IMR-90 (cell line): Measurements from ENCODE around the gene NRIP2. TPM values are rescaled to one million over a fixed set of nuclear protein-coding genes. Genes with fewer than 3 reads are reported as not detected.

Experiments used
- ATAC-seq: fragments of 200-7000 bp; cut with Tn5 transposase; 2 replicates; pipeline ENCODE4 v1.9.1; 2020; ENCODE audit warnings: low read depth, mild to moderate bottlenecking, moderate library complexity
- BruUV-seq: library from RNA; stranded (reverse); fragments of 400-500 nt; replicated peaks from 2 replicates; lab custom pipeline; 2021; lab: Mats Ljungman, UMichigan
- CTCF ChIA-PET: fragments of 300-600 bp; formaldehyde crosslinking; extraction: SDS; loops from one replicate; lab custom pipeline; 2021; ENCODE audit warnings: antibody characterized with exemption; lab: Yijun Ruan, JAX
- POLR2A ChIA-PET: fragments of 300-600 bp; sonication (Branson Sonifier 250); formaldehyde crosslinking; loops from one replicate; lab custom pipeline; 2022; ENCODE audit warnings: antibody characterized with exemption; ENCODE audit not compliant: unreplicated experiment; lab: Charles Lee
- DNase-seq: peaks from one replicate; pipeline ENCODE4 v3.0.0; 2013
- H2AFZ ChIP-seq: replicated peaks from 2 replicates; pipeline ENCODE3; 2013; ENCODE audit warnings: low read length, mild to moderate bottlenecking; ENCODE audit not compliant: poor library complexity
- H2AK5ac ChIP-seq: 2 replicates; pipeline ENCODE4 v1.6.1; 2013; ENCODE audit warnings: low read depth, low read length, inconsistent platforms
- H2AK9ac ChIP-seq: replicated peaks from 2 replicates; pipeline ENCODE3; 2013; ENCODE audit warnings: mild to moderate bottlenecking, low read depth, low read length, moderate library complexity; ENCODE audit not compliant: poor library complexity
- H2BK120ac ChIP-seq: 2 replicates; pipeline ENCODE4 v1.6.1; 2013; ENCODE audit warnings: low read depth, low read length, inconsistent platforms
- H2BK15ac ChIP-seq: 3 replicates; pipeline ENCODE4 v1.6.1; 2013; ENCODE audit warnings: low read depth, low read length, inconsistent platforms
- H2BK20ac ChIP-seq: 2 replicates; pipeline ENCODE4 v1.6.1; 2013; ENCODE audit warnings: low read depth, mild to moderate bottlenecking, inconsistent platforms, low read length, moderate library complexity
- H2BK5ac ChIP-seq: 2 replicates; pipeline ENCODE4 v1.6.1; 2013; ENCODE audit warnings: mild to moderate bottlenecking, low read depth, low read length, inconsistent platforms; ENCODE audit not compliant: poor library complexity, severe bottlenecking
- H3K14ac ChIP-seq: replicated peaks from 2 replicates; pipeline ENCODE4 v1.6.1; 2013; ENCODE audit warnings: low read depth, low read length, inconsistent platforms
- H3K18ac ChIP-seq: 2 replicates; pipeline ENCODE4 v1.6.1; 2013; ENCODE audit warnings: low read depth, low read length, control low read depth
- H3K23ac ChIP-seq: 2 replicates; pipeline ENCODE4 v1.6.1; 2013; ENCODE audit warnings: low read depth, low read length, inconsistent platforms
- H3K27ac ChIP-seq: 2 replicates; pipeline ENCODE4 v1.5.1; 2013; ENCODE audit warnings: mild to moderate bottlenecking, control low read depth, low read length; ENCODE audit not compliant: insufficient read depth
- H3K27me3 ChIP-seq: 2 replicates; pipeline ENCODE4 v1.6.1; 2013; ENCODE audit warnings: low read length; ENCODE audit not compliant: control insufficient read depth, insufficient read depth
- H3K36me3 ChIP-seq: 2 replicates; pipeline ENCODE4 v1.6.1; 2013; ENCODE audit warnings: low read length, mixed read lengths; ENCODE audit not compliant: control insufficient read depth, insufficient read depth
- H3K4ac ChIP-seq: 2 replicates; pipeline ENCODE4 v1.6.1; 2013; ENCODE audit warnings: low read depth, low read length, inconsistent platforms
- H3K4me1 ChIP-seq: 2 replicates; pipeline ENCODE4 v1.6.1; 2013; ENCODE audit warnings: low read length, mixed read lengths; ENCODE audit not compliant: control insufficient read depth, insufficient read depth
- H3K4me2 ChIP-seq: 2 replicates; pipeline ENCODE4 v1.6.1; 2013; ENCODE audit warnings: low read depth, mild to moderate bottlenecking, control low read depth, low read length, moderate library complexity
- H3K4me3 ChIP-seq: 2 replicates; pipeline ENCODE4 v1.5.1; 2013; ENCODE audit warnings: low read depth, mild to moderate bottlenecking, control low read depth, low read length, moderate library complexity; ENCODE audit not compliant: insufficient read depth
- H3K56ac ChIP-seq: 2 replicates; pipeline ENCODE4 v1.6.1; 2013; ENCODE audit warnings: low read length, inconsistent platforms; ENCODE audit not compliant: insufficient read depth; ENCODE audit errors: extremely low read depth
- H3K79me1 ChIP-seq, 2 experiments: 2 replicates each; pipeline ENCODE4 v1.6.1; 2013; ENCODE audit warnings: low read length in 2 of 2, inconsistent platforms in 1 of 2, low read depth in 1 of 2
- H3K9ac ChIP-seq: 2 replicates; pipeline ENCODE4 v1.6.1; 2013; ENCODE audit warnings: low read depth, low read length, control low read depth
- H3K9me1 ChIP-seq: 2 replicates; pipeline ENCODE4 v1.6.1; 2013; ENCODE audit warnings: low read length, inconsistent platforms; ENCODE audit not compliant: insufficient read depth
- H3K9me3 ChIP-seq: 2 replicates; pipeline ENCODE4 v1.6.1; 2013; ENCODE audit warnings: low read length; ENCODE audit not compliant: control insufficient read depth, insufficient read depth
- H4K20me1 ChIP-seq: 2 replicates; pipeline ENCODE4 v1.6.1; 2013; ENCODE audit warnings: low read length, inconsistent platforms; ENCODE audit not compliant: insufficient read depth
- H4K5ac ChIP-seq: 2 replicates; pipeline ENCODE4 v1.6.1; 2013; ENCODE audit warnings: mild to moderate bottlenecking, low read depth, low read length, control low read depth
- H4K8ac ChIP-seq, 2 experiments: 2 replicates each; pipeline ENCODE4 v1.6.1; 2013; ENCODE audit warnings: low read depth in 2 of 2, low read length in 2 of 2, control low read depth in 1 of 2, inconsistent platforms in 1 of 2
- H4K91ac ChIP-seq: 2 replicates; pipeline ENCODE4 v1.6.1; 2013; ENCODE audit warnings: low read depth, low read length, inconsistent platforms; ENCODE audit not compliant: insufficient read depth
- BHLHE40 ChIP-seq: fragments of 150-350 bp; IDR thresholded peaks from 2 replicates; pipeline ENCODE4 v1.6.1; 2016; ENCODE audit warnings: mild to moderate bottlenecking, low read depth, low read length
- CEBPB ChIP-seq: IDR thresholded peaks from 2 replicates; pipeline ENCODE4 v1.6.1; 2012; ENCODE audit warnings: low read depth, low read length, improper control_type of control experiment
- CHD1 ChIP-seq: IDR thresholded peaks from 2 replicates; pipeline ENCODE4 v1.6.1; 2012; ENCODE audit warnings: low read depth, low read length, improper control_type of control experiment
- CTCF ChIP-seq: conservative IDR thresholded peaks from 2 replicates; pipeline ENCODE4 v1.5.1; 2012; ENCODE audit warnings: mild to moderate bottlenecking, low read depth, low read length, improper control_type of control experiment
- ELK1 ChIP-seq: fragments of 150-350 bp; IDR thresholded peaks from 2 replicates; pipeline ENCODE4 v1.6.1; 2016; ENCODE audit warnings: low read depth, mild to moderate bottlenecking, low read length, moderate library complexity, borderline replicate concordance
- FOS ChIP-seq: fragments of 150-350 bp; IDR thresholded peaks from 2 replicates; pipeline ENCODE4 v1.6.1; 2016; ENCODE audit warnings: low read depth, low read length
- MAFK ChIP-seq: IDR thresholded peaks from 2 replicates; pipeline ENCODE4 v1.6.1; 2012; ENCODE audit warnings: low read depth, low read length, improper control_type of control experiment
- MAZ ChIP-seq: IDR thresholded peaks from 2 replicates; pipeline ENCODE4 v1.6.1; 2012; ENCODE audit warnings: low read depth, mild to moderate bottlenecking, low read length, improper control_type of control experiment, moderate library complexity, borderline replicate concordance
- MXI1 ChIP-seq: IDR thresholded peaks from 2 replicates; pipeline ENCODE4 v1.6.1; 2012; ENCODE audit warnings: low read depth, mild to moderate bottlenecking, low read length, moderate library complexity, borderline replicate concordance
- NFE2L2 ChIP-seq: fragments of 150-350 bp; IDR thresholded peaks from 2 replicates; pipeline ENCODE4 v1.6.1; 2016; ENCODE audit warnings: low read depth, mild to moderate bottlenecking, low read length
- POLR2A ChIP-seq: IDR thresholded peaks from 2 replicates; pipeline ENCODE4 v1.6.1; 2012; ENCODE audit warnings: mild to moderate bottlenecking, low read depth, low read length
- RAD21 ChIP-seq: IDR thresholded peaks from 2 replicates; pipeline ENCODE4 v1.6.1; 2012; ENCODE audit warnings: low read length, improper control_type of control experiment
- RCOR1 ChIP-seq: IDR thresholded peaks from 2 replicates; pipeline ENCODE4 v1.6.1; 2012; ENCODE audit warnings: mild to moderate bottlenecking, low read length, improper control_type of control experiment; ENCODE audit not compliant: insufficient replicate concordance
- RFX5 ChIP-seq: IDR thresholded peaks from 2 replicates; pipeline ENCODE4 v1.8.0; 2012; ENCODE audit warnings: low read depth, mild to moderate bottlenecking, low read length, moderate library complexity
- USF2 ChIP-seq: fragments of 150-350 bp; IDR thresholded peaks from 2 replicates; pipeline ENCODE4 v1.6.1; 2017; ENCODE audit warnings: mild to moderate bottlenecking, antibody characterized with exemption, low read length, low read depth
- whole genome bisulfite sequencing, 2 experiments: methylation state at CpG; one replicate each; pipeline versions ENCODE4 v1.1.5 to v1.1.7; 2013; ENCODE audit warnings: missing lambda C conversion rate in 2 of 2; ENCODE audit not compliant: insufficient read length in 1 of 2; ENCODE audit errors: extremely low coverage in 2 of 2; 5-methylcytosine and 5-hydroxymethylcytosine counted together
- dilution Hi-C: fragments of 300-500 bp; cut with HindIII; formaldehyde crosslinking; loops from one replicate; pipeline ENCODE4 v1.14.3; 2018; ENCODE audit warnings: low sequenced_read_pairs; ENCODE audit not compliant: unreplicated experiment
- in situ Hi-C: fragments of 300-500 bp; cut with MboI; formaldehyde crosslinking; loops from 3 replicates; pipeline ENCODE4 v1.14.3; 2019; ENCODE audit warnings: low sequenced_read_pairs, inconsistent platforms, mixed read lengths
- intact Hi-C: fragments of 100-400 bp; cut with micrococcal nuclease; formaldehyde crosslinking; loops from 2 replicates; pipeline ENCODE4 v1.10.0; 2022
- polyA plus RNA-seq, 3 experiments: library from polyadenylated mRNA; depleted of rRNA; stranded (reverse); fragments of >200 nt; gene quantifications; 2 replicates each; pipeline ENCODE4 v1.2.3, GENCODE V29; 2012; ENCODE audit warnings: low replicate concordance in 1 of 3
- total RNA-seq: library from RNA; depleted of rRNA; stranded (reverse); fragments of >200 nt; gene quantifications from 2 replicates; pipeline ENCODE4 v1.2.3, GENCODE V29; 2012

Gene NRIP2
- total and polyA plus RNA-seq, 2 of the 4 experiments (the other 2 are of a cell fraction), result 0.18 to 0.27 TPM

GRCh38 chr12:2801044-2801783 is 33.6 kb downstream of the NRIP2 start:
- no peak for ATAC-seq
- in situ Hi-C loops, result no loop called here
- H2BK15ac ChIP-seq, result no peak overlapping the region
- no peak overlapping the region for H4K91ac ChIP-seq
- H4K5ac ChIP-seq, result no peak overlapping the region
- no peak overlapping the region for H3K27ac ChIP-seq
- dilution Hi-C loops, result no loop called here
- no peak overlapping the region for H2BK20ac ChIP-seq
- no peak overlapping the region for H2AK9ac ChIP-seq
- intact Hi-C loops, result no loop called here
- no peak for DNase-seq
- no peak overlapping the region for H3K9ac ChIP-seq
- no peak overlapping the region for H3K4me3 ChIP-seq
- H2AK5ac ChIP-seq, result no peak overlapping the region
- no peak overlapping the region for H3K4ac ChIP-seq
- no peaks in the 10 kb centered on the region for H3K27me3 ChIP-seq
- POLR2A ChIA-PET, result no interaction called here
- H3K4me1 ChIP-seq, result peaks cover 16% of the 10 kb centered on the region
- H2BK120ac ChIP-seq, result no peak overlapping the region
- no peak overlapping the region for H2AFZ ChIP-seq
- no peaks in the 10 kb centered on the region for H3K9me3 ChIP-seq
- peaks cover 14% of the 10 kb centered on the region; the same call in 1 of the 2 replicates for H3K9me1 ChIP-seq
- no peak overlapping the region for H3K4me2 ChIP-seq
- H3K56ac ChIP-seq, result no peak overlapping the region
- no TSS peak for BruUV-seq
- no peak overlapping the region for H4K8ac ChIP-seq
- H4K20me1 ChIP-seq, result peaks cover 28% of the 10 kb centered on the region
- H3K18ac ChIP-seq, result no peak overlapping the region
- H3K23ac ChIP-seq, result no peak overlapping the region
- CTCF ChIA-PET, result interaction anchor here (1.1 kb wide), 1 partner anchor 13 kb away, joined by 3 read pairs; no protein-coding TSS in a partner anchor
- 88% methylated on average over 7 of the region's 16 CpGs; no CpG with 5 or more reads in 1 of the 2 experiments for WGBS, 2 experiments
- no peak overlapping the region for H2BK5ac ChIP-seq
- no peak overlapping the region for H3K14ac ChIP-seq
- H3K36me3 ChIP-seq, result peaks cover 43% of the 10 kb centered on the region
- H3K79me1 ChIP-seq, result peaks cover 30 to 45% of the 10 kb centered on the region in 2 experiments
- no peak for TF ChIP-seq CHD1
- TF ChIP-seq RAD21, result no peak
- TF ChIP-seq FOS, result no peak
- TF ChIP-seq RFX5, result no peak
- TF ChIP-seq RCOR1, result no peak
- no peak for TF ChIP-seq MAZ
- TF ChIP-seq CEBPB, result no peak
- TF ChIP-seq ELK1, result no peak
- TF ChIP-seq NFE2L2, result no peak
- no peak for TF ChIP-seq MAFK
- TF ChIP-seq POLR2A, result no peak
- TF ChIP-seq MXI1, result no peak
- TF ChIP-seq CTCF, result no peak
- TF ChIP-seq BHLHE40, result no peak
- no peak for TF ChIP-seq USF2
